GM21423 (cell line): ENCODE data around the gene HPN.
A peak's percentile ranks its signal among the peaks of the same experiment; 100 is the strongest.
"Not testable (repeated sequence)": the region's sequence is repeated elsewhere in the genome, so short reads cannot be mapped to it uniquely, and the experiment has no call there.

Experiments used
- ATAC-seq: cut with Tn5 transposase; IDR thresholded peaks from one replicate; pipeline ENCODE4 v1.9.1; 2021; ENCODE audit warnings: mild to moderate bottlenecking, moderate library complexity; ENCODE audit not compliant: unreplicated experiment

Gene HPN

DNA sequence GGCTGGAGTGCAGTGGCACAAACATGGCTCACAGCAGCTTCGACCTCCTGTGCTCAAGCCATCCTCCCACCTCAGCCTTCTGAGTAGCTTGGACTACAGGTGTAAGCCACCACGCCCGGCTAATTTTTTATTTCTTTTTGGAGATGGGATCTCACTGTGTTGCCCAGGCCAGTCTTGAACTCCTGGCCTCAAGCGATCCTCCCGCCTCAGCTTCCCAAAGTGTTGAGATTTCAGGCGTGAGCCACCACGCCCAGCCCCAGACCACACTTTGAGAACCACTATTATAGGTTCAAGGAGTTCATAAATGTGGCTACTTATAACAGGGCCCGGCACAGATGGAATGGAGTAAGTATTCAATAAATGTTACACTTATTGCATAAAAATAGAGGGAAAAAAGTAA, 14.5 kb upstream of the HPN start:
- no peak for ATAC-seq

DNA sequence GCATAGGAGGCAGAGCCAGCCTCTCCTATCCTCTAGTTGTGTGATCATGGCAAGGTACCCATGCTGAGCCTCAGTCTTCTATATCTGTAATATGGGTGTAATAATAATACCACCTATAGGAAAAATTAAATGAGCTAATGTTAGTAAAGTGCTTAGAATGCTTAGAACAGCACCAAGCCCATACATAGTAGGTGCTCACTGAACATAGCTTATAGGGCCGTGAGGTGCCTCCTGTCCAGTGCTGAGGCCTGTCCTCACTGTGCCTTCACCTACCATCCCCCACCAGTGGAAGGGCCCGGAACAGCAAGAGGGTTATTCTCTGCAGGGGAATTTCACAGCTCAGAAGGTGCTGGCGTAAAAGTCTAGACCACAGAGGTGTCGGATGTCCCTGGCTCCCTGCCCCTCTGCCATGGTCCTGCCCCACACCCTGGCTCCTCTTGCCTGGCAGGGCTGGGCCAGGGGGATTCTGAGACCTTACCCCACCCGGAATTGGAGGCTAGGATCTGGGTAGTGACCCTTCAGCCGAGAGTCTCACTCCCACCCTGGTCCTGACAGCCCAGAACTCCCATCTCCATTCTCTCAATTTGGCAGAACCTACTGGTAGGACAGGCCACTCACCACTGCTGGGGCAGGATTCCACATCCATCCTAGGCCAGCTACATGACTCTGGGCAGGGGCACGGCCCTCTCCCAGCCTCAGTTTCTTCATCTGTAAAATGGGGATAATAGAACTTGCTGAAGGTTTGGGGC, 13.5 kb upstream of the HPN start:
- no peak for ATAC-seq

DNA sequence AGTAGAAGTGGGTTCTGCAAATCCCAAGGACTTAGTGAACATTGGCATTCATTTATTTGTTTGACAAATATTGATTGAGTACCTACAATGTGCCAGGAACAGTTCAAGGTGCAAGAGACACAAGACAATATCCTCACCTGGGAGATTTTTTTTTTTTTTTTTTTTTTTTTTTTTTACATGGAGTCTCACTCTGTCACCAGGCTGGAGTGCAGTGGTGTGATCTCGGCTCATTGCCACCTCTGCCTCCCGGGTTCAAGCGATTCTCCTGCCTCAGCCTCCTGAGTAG, 13.0 kb upstream of the HPN start:
- ATAC-seq, result not testable (repeated sequence)

DNA sequence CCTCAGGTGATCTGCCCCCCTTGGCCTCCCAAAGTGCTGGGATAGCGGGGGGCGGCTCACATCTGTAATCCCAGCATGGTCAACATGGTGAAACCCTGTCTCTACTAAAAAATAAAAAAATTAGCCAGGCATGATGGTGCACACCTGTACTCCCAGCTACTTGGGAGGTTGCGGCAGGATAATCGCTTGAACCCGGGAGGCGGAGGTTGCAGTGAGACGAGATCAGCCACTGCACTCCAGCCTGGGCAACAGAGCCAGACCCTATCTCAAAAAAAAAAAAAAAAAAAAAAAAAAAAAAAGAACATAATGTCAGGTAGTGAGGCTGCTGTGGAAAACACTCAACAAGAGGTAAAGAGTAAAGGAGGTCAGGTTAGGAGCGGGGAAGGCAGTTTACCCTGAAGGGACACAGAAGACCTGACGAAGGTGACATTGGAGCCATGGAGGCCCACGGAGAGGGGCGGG, 12.2 kb upstream of the HPN start:
- ATAC-seq, result not testable (repeated sequence)

DNA sequence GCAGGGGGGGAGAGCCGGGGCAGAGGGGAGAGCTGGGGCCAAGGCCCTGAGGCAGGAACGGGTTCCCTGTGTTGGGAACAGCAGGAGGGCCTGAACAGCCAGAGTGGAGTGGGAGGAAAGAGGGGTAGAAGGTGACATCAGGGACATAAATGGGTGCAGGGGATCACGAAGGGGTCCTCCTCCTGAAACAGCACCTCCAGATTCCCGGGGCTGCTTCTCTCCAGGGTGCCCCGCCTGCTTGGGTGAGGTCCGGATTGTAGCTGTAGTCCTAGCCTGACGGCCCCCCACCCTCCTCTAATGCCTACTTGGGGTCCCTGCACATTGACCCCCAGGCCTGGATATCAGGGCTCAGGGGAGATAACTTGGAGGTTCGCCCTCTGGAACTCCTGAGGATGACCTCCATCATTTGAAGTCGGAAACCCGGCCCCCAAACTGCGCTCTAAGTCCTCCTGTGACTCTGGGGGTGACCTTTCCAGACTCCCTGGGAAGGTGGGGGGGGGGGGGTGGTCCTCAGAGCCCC, 11.7 kb upstream of the HPN start:
- no peak for ATAC-seq

DNA sequence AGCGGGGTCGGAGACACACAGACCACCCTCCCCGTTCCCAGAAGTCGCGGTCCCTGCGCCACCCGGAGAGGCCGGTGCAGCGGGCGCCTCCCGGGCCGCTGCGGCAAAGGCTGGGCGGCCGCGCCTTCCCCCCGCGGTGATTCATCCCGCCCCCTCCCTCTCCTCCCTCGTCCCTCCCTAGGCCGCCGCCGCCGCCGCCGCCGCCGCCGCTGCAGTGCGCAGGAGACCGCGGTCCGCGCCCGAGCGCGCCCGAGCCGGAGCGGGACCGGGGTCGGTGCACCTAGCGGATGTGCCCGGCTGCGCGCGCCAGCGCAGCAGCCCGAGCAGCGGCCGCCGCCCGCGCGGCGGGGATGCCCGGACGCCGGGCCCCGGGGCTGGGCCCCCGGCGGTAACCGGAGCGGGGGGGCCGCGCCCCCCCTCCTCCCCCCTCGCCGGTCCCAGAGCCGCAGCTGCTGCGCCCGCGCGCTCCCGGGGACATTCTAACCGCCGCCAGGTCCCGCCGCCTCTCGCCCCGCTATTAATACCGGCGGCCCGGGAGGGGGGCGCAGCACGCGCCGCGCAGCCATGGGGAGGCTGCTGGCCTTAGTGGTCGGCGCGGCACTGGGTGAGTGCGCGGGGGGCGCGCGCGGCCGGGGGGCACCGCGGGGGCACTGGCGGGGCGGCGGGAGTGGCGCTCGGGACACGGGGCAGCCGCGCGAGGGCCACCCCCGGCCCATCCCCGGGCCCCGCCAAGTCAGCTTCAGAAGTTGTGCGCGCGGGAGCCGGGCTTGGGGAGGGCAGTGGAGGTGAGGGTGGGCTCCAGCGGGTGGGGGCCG, 11.1 kb upstream of the HPN start, which contains the start of gene SCN1B:
SCN1B (plus strand) TSS at position 214 of the 815 bp plus-strand sequence; CDS start at position 565, 351 bp downstream.
- no peak for ATAC-seq

DNA sequence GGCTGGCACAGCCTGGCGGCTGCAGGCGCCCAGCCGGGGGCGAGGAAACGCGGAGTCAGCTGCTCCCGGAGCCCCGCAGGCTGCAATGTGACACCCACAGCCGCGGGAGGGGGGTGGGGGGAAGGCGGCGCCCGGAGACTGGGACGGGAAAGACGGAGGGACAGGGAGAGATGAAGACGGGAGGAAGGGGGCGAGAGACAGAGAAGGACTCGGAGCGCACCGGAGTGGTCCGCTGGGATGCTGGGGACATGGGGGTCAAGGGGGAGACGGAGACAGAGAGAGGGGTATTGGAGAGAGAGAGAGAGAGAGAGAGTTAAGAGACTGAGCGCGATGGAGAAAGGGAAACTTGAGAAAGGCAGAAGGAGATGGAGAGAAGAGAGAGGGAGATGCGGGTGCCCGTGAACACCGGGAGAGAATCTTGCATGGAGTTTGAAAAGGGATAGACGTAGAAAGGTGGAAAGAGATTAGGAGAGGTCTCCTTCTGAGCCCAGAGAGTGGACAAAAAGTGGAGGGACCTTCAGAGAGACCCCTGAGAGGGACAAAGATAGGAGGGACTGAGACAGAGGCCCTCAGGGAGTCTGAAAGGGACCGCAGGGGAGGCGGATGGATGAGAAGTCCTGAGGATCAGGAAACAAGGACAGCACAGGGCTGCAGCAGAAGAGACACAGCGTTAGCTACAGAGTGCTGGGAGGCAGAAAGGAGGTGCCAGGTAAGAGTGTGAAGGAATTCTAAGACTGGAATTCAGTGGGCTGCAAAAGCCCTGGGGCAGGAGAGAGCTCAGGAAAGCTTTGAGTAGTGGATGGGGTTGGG, 10.2 kb upstream of the HPN start:
- ATAC-seq, result no peak

DNA sequence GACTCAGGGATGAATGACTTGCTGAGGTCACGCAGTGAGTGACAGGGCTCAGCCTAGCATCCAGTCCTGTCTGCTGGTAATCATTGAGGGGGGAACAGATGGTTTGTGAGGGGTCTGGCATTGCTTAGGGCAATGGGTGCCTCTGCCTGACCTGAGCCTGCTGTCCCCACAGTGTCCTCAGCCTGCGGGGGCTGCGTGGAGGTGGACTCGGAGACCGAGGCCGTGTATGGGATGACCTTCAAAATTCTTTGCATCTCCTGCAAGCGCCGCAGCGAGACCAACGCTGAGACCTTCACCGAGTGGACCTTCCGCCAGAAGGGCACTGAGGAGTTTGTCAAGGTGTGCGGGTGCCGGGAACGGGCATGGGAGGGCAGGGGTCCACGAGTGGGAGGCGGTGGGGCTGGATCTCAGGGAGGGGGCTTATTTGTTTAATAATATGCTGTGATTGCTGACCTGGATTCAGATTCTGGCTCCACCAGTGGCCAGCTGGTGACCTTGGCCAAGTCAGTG, 9.1 kb upstream of the HPN start:
- ATAC-seq, result no peak

DNA sequence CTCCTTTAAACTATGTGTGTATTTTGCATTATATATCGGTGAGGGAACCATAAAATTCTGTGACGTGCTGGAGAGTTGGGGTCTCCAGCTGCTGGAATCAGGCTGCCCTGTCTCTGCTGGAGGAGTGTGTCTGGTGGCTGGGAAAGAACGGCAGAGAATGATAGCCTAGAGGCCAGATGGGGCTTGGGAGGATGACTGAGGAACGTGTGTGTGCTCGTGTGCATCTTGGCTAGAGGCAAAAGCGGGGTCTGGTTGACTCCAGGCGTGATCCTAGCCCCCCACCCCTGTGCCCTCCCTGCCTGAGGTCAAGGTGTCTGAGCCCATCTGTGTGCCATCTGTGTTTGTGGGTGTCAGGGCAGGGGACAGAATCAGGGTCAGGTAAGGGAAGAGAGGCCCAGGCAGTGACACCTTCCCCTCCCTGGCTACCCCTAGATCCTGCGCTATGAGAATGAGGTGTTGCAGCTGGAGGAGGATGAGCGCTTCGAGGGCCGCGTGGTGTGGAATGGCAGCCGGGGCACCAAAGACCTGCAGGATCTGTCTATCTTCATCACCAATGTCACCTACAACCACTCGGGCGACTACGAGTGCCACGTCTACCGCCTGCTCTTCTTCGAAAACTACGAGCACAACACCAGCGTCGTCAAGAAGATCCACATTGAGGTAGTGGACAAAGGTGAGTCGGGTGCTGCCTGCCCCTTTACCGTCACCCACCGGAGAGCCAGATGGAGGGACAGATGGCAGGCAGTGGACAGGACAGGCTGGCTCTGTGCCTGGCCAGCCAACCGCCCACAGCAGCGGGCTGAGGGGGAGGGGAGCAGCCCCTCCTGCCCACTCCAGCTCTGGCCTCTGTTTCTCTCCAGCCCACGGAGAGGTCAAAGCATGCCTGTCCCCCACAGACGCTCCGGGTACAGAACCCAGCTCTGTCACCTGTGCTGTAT, 8.2 kb upstream of the HPN start:
- no peak for ATAC-seq

DNA sequence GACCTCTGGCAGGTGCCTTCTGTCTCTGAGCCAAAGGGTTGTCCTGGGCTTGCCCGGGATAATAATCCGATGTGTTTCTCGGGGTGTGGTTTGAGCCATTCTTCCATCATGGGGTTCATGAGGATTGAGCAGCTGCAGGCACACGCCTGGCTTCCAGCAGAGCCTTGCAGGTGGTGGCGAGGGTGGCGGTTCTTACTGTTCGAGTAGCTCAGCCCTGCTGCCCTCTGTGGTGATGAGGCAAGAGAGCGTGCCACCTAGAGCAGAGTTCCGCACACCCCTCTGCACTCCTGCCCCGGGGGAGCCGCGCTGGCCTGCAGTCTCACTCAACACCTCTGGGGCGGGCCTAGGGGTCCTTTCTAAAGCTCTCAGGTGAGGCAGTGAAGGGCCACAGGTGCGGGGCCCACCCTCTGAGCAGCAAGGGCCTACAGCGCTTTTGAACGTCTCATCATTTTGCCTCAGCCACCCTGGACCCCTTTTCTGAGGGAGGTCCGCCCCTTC, 7.5 kb upstream of the HPN start:
- no peak for ATAC-seq

DNA sequence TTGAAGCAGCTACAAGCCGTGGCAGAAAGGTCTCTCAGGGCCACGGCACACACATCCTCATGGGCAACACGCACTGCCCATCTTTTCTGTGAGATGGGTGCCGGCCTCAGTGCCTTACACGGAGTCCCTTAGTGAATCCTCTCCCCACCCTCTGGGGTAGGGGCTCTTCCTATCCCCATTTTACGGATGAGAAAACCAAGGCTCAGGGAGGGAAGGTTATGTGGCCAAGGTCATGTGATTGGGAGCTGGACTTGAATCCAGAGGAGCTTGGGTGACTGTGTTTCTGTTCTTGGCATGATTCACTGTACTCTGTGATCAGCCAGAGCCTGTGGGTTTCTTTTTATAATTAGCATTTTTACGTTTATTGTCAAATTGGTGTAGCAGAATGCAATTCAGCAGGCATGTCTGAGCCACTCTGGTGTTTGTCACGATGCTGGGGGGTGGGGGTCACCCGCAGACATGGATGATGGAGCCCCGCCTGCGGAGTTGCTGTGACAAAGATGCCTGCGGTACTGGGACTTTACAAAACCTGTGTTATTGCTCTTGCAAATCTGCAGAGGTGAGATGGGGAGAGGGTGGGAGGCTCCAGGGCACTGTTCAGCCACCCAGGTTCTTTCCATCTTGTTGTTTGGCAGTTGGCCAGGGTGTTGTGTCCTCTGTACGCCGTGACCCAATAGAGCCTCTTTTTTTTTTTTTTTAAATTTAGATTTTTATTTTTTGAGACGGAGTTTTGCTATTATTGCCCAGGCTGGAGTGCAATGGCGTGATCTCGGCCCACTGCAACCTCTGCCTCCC, 6.7 kb upstream of the HPN start:
- no peak for ATAC-seq

DNA sequence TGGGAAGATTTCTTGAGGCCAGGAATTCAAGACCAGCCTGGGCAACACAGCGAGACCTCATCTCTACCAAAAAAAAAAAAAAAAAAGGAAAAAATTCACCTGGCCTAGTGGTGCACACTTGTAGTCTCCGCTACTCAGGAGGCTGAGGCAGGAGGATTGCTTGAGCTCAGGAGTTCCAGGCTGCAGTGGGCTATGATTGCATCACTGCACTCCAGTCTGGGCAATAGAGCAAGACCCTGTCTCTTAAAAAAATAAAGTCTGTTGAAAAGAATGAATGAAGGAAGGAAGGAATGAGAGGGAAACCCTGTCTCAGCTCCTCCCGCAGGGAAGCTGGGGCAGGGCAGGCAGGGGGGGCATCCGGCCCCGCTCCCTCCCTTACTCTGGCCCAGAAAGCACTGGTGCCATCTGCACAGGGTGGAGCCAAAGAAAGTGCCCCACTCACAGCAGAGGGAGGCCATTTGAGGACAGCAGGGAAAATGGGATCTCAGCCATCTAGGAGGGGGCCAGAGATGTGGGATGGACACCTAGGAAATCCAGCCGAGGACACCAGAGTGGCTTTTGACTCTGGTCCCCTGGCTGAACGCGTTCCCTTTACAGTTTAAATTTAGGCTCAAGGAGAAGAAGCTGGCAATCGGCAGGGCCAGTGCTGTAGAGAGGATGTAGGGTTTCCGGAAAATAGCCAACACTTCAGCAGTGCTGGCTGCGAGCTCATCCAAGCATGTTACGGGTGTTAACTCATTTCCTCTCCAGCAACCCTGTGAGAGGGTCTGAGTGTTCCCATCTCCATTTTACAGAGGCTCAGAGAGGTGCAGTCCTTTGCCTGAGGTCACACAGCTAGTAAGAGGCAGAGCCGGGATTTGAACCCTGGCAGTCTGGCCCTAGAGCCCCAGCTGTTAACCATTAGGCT, 3.6 kb upstream of the HPN start:
- ATAC-seq, result peak; percentile 52

DNA sequence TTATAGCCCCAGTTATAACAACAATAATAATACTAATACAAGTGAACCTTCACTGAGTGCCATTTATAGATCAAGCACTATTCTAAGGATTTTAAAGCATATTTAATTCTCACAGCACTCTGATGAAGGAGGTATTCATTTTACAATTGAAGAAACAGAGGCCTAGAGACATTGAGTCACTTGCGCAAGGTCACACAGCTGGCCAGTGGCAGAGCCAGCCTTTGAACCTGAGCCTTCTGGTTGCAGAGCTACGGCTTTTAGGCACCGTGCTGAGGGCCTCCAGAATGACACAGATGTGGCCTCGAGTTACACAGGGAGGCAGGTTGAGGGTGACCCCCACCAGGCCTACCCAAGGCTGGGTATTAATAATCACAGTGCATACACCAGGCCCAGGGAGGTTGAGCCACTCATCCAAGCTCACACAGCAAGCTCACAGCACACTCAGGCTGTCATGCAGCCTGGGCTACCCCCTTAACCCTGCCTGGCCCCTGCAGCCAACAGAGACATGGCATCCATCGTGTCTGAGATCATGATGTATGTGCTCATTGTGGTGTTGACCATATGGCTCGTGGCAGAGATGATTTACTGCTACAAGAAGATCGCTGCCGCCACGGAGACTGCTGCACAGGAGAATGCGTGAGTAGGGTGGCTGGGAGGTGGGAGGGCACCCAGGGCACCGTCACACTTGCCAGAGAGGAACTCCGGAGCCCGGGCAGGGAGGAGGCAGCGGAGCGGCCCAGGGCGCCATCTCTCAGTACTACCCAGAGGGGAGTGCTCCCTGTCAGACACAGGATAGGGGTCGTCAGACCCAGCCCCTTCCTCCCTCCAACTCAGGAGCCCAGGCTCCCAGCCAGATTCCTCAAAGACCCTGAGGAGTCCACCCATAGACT, 2.7 kb upstream of the HPN start:
- ATAC-seq, result no peak

DNA sequence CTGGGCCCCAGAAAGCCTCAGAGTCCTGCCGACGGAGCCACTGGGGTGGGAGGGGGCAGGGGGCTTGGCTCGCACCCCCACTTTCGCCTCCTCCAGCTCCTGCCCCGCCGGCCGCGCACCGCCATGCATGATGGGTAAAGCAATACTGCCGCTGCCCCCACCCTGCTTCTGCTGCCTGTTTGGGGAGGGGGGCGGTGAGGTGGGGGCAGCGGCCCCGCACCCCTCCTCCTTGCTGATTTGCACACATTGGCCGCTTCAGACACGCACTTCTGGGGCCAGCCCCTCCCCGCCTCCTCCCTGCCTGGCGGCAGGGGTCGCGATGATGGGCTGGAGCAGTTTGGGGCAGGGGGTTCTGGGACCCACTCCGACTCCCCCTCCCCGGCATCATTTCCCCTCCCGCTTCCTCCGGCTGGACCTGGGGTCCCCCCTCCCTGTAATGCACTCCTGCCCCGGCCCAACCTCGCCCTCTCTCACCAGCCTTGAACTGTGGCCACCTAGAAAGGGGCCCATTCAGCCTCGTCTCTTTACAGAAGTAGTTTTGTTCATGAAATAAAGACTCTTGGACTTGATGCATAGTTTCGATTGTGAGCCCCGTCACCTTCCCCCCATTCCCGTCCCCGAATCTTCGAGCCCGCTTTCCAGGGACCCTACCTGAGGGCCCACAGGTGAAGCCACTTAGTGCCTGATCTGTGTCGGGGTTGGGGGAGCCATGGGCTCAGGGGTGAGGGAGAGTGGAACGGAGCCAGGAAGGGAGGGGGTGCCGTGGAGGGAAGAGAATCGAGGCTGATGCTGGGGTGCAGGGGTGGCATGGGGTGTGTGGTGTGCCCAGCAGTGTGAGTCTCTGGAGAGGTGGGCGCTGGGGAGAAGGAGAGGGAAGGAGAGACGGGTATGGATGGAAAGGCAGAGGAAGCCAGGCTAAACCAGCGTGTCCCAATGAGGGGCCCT, 1.4 kb upstream of the HPN start:
- ATAC-seq, result no peak

DNA sequence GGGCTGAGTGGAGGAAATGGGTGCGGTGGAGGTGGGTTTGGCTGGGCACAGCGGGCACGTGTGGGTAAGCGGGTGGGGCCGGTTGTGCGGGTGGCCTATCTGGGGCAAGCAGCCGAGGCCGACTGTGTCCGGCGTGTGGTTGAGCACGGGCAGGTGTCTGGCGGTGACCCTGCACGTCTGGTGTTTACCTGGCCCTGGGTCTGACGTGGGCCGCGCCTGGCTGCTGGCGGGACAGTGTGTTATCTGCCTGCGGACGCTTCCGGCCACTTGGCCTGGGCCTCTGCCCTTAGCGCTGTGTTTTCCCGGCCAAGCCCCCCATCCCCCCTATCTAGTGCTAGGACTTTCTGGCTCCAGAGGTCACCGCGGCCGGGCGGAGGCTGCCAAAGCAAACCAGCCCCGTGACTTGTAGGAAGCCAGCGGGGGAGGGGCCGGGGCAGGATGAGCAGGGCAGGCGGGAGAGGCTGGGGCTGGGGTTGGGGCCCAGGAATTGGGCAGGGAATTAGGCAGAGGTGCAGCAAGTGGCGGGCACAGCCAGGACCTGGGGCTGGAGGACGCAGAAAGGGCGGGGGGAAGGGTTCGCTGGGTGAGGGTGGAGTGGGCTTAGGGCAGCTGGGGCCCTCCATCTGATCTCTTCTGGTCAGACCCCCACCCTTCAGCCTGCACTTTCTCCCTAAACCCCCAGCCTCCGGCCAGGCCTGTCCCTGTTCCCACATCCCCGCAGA, 534 bp upstream of the HPN start:
- ATAC-seq, result no peak
